ENCODE results near the gene TREML4. TPM values are rescaled to one million over a fixed set of nuclear protein-coding genes. Genes with fewer than 3 reads are reported as not detected.

TREML4 gene
- total and polyA plus RNA-seq, 10 of the 15 experiments (the other 5 are each of a cell fraction or from before 2014, with no cell fraction given) = not detected

DNA sequence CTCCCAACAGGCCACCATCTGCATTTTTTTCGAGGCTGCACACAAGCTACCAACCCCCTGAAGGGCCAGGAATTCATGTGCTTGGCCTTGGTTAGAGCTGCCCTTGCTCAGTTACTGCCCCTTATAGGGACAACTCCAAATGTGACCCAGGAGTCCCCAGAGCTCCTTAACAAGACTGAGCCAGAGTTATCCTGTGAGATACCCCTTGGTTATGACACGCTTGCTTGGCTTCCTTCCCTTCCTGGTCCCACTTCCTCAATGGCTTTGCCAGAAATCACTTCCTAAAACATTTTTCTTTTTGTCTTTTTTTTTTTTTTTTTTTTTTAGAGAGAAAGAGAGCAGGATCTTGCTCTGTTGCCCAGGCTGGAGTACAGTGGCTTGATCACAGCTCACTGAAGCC, 49.5 kb downstream of the TREML4 start:
- no peaks in the 10 kb centered on the region for H3K4me1 ChIP-seq (ENCODE audit: control insufficient read depth, insufficient read depth, low read length)
- no peak for DNase-seq (ENCODE audit: low read depth, low spot score)
- ChIA-PET SMC1A (ENCODE audit: uncharacterized antibody, unreplicated experiment) (interaction anchor here (0.6 to 3.2 kb wide), 13 partner anchors 10 to 368 kb away, joined by 3 to 44 read pairs (median 11); no protein-coding TSS in a partner anchor), CTCF (interaction anchor here (0.9 to 6.7 kb wide), 16 partner anchors 11 to 184 kb away, joined by 3 to 68 read pairs (median 7); partner anchors contain the start of gene NCR2), RAD21 (ENCODE audit: unreplicated experiment) (interaction anchor here (0.7 to 3.2 kb wide), 12 partner anchors 11 to 253 kb away, joined by 3 to 27 read pairs (median 9); no protein-coding TSS in a partner anchor), POLR2A (interaction anchor here (1.1 kb wide), 1 partner anchor 31 kb away, joined by 3 read pairs; no protein-coding TSS in a partner anchor)
- FAIRE-seq = no peak
- H3K4me2 ChIP-seq (ENCODE audit: control insufficient read depth, insufficient read depth) = no peak overlapping the region
- H3K27me3 ChIP-seq (replicated peaks in 1 of 2; ENCODE audit: control insufficient read depth in 2 of 2, insufficient read depth in 2 of 2, low read length in 1 of 2) = no peaks in the 10 kb centered on the region
- no peaks in the 10 kb centered on the region for H4K20me1 ChIP-seq (ENCODE audit: control insufficient read depth, insufficient read depth)
- WGBS (ENCODE audit: insufficient coverage, insufficient replicate concordance, low lambda C conversion rate, missing lambda C conversion rate) = 40% methylated on average over 2 of the region's 2 CpGs
- no peak overlapping the region for H3K27ac ChIP-seq (ENCODE audit: control insufficient read depth, insufficient read depth)
- H3K9ac ChIP-seq (ENCODE audit: control insufficient read depth, insufficient read depth, low read length) = no peak overlapping the region
- no TSS peak for BruUV-seq (replicated peaks)
- H2AFZ ChIP-seq (ENCODE audit: control insufficient read depth, low read depth, low read length) = no peak overlapping the region
- intact Hi-C loops (cut with micrococcal nuclease; ENCODE audit: unreplicated experiment) = loop anchor here (5.0 kb wide), 1 partner anchor 40 kb away; no protein-coding TSS in a partner anchor
- no peak for TF ChIP-seq HDGF (IDR thresholded peaks at IDR 0.05)
- TF ChIP-seq SREBF2 (IDR thresholded peaks at IDR 0.05; ENCODE audit: low read length) = no peak
- no peak for TF ChIP-seq CBFB (IDR thresholded peaks at IDR 0.05; ENCODE audit: low read depth)
- TF ChIP-seq RELA (IDR thresholded peaks at IDR 0.05; ENCODE audit: borderline replicate concordance, partially characterized antibody) = no peak
- TF ChIP-seq TAF1 (IDR thresholded peaks at IDR 0.05; ENCODE audit: borderline replicate concordance, low read depth, low read length) = no peak
- no peak for TF ChIP-seq MYC (IDR thresholded peaks at IDR 0.05; ENCODE audit: insufficient read depth, insufficient read length, insufficient replicate concordance, low read length, severe bottlenecking)
- no peak for TF ChIP-seq E2F4 (IDR thresholded peaks at IDR 0.05; ENCODE audit: low read depth, low read length)
- no peak for TF ChIP-seq MTA3 (IDR thresholded peaks at IDR 0.05; ENCODE audit: borderline replicate concordance, low read length)
- no peak for TF ChIP-seq LARP7 (IDR thresholded peaks at IDR 0.05)
- no peak for TF ChIP-seq BRCA1 (IDR thresholded peaks at IDR 0.05; ENCODE audit: low read depth, low read length)
- no peak for TF ChIP-seq IRF4 (IDR thresholded peaks at IDR 0.05; ENCODE audit: low read depth, low read length)
- TF ChIP-seq MEF2B (IDR thresholded peaks at IDR 0.05; ENCODE audit: partially characterized antibody, poor library complexity, severe bottlenecking) = no peak
- H3K79me2 ChIP-seq (ENCODE audit: control insufficient read depth, insufficient read depth, low read length) = no peaks in the 10 kb centered on the region
- no peak for ATAC-seq
- H3K9me3 ChIP-seq (replicated peaks; ENCODE audit: control insufficient read depth, insufficient read depth, low read length) = no peaks in the 10 kb centered on the region
- in situ Hi-C loops (cut with MboI) = no loop called here
- no peaks in the 10 kb centered on the region for H3K36me3 ChIP-seq (ENCODE audit: control insufficient read depth in 2 of 2, insufficient read depth in 2 of 2, low read length in 1 of 2)
- no peak overlapping the region for H3K4me3 ChIP-seq
